Prostate gland (tissue), 2 donors: ENCODE data around the gene GPC5.

ENCODE experiments used
- POLR2A ChIP-seq: fragments of 450-650 bp; IDR thresholded peaks from one replicate; pipeline ENCODE4 v1.6.1; 2016; ENCODE audit warnings: antibody characterized with exemption, mild to moderate bottlenecking
- TF ChIP-seq, protein P1 (sequence below), 4 experiments: fragments of 200-600 bp in 2 of 4; fragments of 450-650 bp in 2 of 4; sonication (generic) in 2 of 4; IDR thresholded peaks; 1 replicate in 3 of 4; 2 replicates in 1 of 4; pipeline ENCODE4 v1.5.1; 2016 to 2019; ENCODE audit warnings: antibody characterized with exemption in 4 of 4, mild to moderate bottlenecking in 2 of 4, moderate library complexity in 2 of 4

DNA sequence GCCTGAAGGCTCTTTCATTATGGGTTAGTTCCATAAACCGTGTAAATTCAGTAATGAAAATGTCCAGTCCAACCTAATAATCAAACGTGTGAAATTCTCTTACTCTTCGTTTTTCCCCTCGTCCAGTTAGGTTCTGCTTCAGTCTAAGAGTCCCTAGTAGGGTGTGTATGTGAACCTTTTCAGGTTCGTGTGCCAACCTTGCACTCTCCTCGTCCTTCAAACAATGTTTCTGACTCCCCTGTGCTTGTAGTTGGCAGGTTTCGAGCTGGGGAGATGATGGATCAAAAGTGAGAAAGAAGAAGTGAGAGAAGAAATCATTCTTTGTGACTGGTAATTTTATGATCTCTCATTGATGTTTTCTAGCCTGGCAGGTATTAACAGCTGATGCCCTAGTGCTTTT, 366.1 kb downstream of the GPC5 start:
- no peak for TF ChIP-seq POLR2A
- TF ChIP-seq, protein P1, sequence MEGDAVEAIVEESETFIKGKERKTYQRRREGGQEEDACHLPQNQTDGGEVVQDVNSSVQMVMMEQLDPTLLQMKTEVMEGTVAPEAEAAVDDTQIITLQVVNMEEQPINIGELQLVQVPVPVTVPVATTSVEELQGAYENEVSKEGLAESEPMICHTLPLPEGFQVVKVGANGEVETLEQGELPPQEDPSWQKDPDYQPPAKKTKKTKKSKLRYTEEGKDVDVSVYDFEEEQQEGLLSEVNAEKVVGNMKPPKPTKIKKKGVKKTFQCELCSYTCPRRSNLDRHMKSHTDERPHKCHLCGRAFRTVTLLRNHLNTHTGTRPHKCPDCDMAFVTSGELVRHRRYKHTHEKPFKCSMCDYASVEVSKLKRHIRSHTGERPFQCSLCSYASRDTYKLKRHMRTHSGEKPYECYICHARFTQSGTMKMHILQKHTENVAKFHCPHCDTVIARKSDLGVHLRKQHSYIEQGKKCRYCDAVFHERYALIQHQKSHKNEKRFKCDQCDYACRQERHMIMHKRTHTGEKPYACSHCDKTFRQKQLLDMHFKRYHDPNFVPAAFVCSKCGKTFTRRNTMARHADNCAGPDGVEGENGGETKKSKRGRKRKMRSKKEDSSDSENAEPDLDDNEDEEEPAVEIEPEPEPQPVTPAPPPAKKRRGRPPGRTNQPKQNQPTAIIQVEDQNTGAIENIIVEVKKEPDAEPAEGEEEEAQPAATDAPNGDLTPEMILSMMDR (IDR thresholded peaks at IDR 0.05), result no peak
